ENCODE measurements around the gene DENND1A.

Gene DENND1A

GRCh38 chr9:123417289-123418051 lies 512.5 kb downstream of the DENND1A start:
- no peak overlapping the region for H3K4me3 ChIP-seq (ENCODE audit: low read length)
- no peak for DNase-seq (ENCODE audit: low read depth)
- peak; percentile 20 for TF ChIP-seq CTCF (conservative IDR thresholded peaks at IDR 0.05; ENCODE audit: low read depth, low read length)

- no peak overlapping the region for H3K4me3 ChIP-seq (ENCODE audit: low read length)
- DNase-seq (ENCODE audit: low read depth), result no peak
- no peak for TF ChIP-seq CTCF (conservative IDR thresholded peaks at IDR 0.05; ENCODE audit: low read depth, low read length)
Observed at GRCh38 chr9:123416176-123416575, 513.8 kb downstream of the DENND1A start.

GRCh38 chr9:123414936-123415930 lies 514.7 kb downstream of the DENND1A start:
- no peak for TF ChIP-seq CTCF (conservative IDR thresholded peaks at IDR 0.05; ENCODE audit: low read depth, low read length)
- no peak for DNase-seq (ENCODE audit: low read depth)
- no peak overlapping the region for H3K4me3 ChIP-seq (ENCODE audit: low read length)

GRCh38 chr9:123414204-123414603 lies 515.7 kb downstream of the DENND1A start:
- H3K4me3 ChIP-seq (ENCODE audit: low read length), result no peak overlapping the region
- no peak for TF ChIP-seq CTCF (conservative IDR thresholded peaks at IDR 0.05; ENCODE audit: low read depth, low read length)
- DNase-seq (ENCODE audit: low read depth), result no peak

- no peak overlapping the region for H3K4me3 ChIP-seq (ENCODE audit: low read length)
- DNase-seq (ENCODE audit: low read depth), result no peak
- no peak for TF ChIP-seq CTCF (conservative IDR thresholded peaks at IDR 0.05; ENCODE audit: low read depth, low read length)
Observed at GRCh38 chr9:123412171-123412820, 517.6 kb downstream of the DENND1A start.

GRCh38 chr9:123411636-123412035 lies 518.3 kb downstream of the DENND1A start:
- no peak for DNase-seq (ENCODE audit: low read depth)
- TF ChIP-seq CTCF (conservative IDR thresholded peaks at IDR 0.05; ENCODE audit: low read depth, low read length), result no peak
- no peak overlapping the region for H3K4me3 ChIP-seq (ENCODE audit: low read length)

Data from retinal pigment epithelial cell (primary cell).